ENCODE data around the gene CPLX4.

CPLX4 gene

DNA sequence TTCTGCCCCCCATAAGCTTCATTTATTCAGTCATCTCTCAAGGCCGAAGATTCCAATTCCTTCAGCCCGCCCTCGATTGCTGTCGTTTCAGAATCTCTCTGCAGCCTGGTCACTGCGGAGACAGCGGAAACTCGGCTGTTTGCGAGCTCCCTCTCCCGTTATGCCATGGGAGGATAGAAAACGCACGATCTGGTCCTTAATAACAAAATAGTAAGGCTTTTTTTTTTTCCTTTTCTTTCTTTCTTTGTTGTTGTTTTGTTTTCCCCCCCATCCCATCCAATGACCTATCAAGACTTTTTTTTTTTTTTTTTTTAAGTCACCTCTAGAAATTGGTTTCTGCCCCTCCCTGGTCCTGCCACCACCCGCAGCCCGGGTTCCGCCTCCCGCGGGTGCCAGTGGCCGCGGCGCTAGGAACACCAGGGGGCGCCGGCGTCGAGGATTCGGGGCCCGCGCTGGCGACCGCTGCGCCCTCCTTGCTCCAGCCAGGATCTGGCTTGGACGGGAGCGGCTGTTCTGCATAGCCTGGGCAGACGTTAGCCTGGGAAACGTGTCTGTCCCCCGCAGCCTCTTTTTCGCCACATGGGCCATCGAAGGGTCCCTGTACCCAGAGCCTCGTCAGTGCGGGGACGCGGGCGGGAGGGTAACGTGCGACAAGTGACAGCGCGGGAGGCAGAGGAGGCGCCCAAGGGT, 10.1 kb downstream of the CPLX4 start:
- peak; percentile 58 to 74 for DNase-seq (ENCODE audit: low read depth in 2 of 2)

DNA sequence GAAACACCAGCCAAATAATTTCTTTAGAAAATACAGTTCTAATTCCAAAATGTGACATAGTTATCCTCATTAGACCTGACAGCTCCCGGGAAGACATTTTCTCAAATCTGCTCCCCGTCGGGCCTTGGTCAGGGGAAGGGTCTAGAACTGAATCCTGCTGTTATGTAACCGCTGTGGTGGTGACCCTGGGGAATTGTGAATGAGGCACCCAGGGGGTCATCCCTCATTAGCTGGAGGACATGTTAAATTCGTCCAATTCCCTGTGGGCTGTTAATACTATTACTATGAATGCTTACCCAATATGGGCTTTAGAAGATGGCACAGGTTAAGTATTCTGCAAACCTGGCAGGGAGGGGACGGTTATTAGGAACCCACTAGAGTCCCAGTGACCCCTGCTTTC, 11.8 kb downstream of the CPLX4 start:
- DNase-seq (ENCODE audit: low read depth in 2 of 2), result no peak

DNA sequence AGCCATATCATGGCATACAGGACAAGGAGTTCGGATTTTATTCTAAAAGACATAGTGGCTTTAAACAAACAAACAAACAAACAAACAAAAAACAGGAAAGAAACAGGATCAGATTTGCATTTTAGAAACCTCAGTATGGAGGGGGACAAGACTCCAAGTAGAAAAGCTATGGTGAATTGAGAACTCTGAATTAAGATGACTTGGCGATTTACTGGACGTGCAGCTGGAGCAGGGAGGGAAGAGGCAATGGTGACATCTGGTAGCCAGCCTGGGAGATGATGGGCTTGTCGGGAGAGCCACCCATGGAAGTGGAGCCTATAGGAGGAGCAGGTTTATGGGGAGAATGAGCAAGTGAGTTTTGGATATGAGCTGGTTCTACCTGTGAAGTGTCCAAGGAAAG, 13.2 kb downstream of the CPLX4 start:
- no peak for DNase-seq (ENCODE audit: low read depth in 2 of 2)

DNA sequence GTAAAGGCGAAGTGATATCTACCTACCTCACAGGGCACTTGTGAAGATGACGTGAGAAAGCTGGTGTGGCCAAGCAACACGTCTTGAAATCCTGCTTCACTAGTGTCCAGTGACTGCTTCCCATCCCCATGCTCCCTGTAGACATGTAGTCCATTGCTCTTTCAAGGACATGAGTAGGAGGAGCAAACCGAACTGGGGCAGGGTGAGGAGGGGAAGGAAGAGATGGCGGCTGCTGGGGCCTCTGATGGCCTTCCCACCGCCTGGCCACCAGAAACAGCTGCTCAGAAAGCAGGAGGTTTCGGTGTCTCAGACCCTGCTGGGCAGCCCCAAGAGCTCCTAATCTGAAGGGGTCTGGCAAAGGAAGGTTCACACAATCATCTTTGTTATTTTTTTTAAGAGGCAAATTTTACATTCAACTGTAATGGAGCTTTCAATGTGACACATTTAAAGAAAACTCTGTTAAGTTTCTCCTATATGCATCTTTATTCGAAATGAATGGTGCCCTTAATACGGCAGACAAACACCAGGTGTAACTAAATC, 14.7 kb downstream of the CPLX4 start:
- DNase-seq (ENCODE audit: low read depth in 2 of 2), result no peak

- no peak for DNase-seq (ENCODE audit: low read depth in 2 of 2)
These were observed 15.4 kb downstream of the CPLX4 start for GRCh38 chr18:59303006-59303405.

DNA sequence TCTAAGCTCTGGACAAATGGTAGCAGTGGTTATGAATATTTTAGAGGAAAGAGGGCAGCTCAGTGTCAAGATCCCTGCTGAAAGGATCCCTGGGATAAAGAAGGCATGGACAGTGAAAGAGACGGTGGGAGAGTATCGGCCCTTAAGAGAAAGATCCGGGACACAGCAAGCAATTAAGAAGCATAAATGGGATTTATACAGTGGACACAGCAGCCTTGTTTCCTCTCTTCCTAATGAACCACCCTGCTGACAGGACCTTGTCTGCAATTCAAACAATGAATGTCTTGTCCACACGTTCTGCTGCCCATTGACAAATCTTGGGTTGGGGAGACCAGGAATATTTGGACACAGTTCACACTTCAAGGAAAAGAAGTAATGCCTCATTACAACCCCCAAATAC, 16.5 kb downstream of the CPLX4 start:
- no peak for DNase-seq (ENCODE audit: low read depth in 2 of 2)

DNA sequence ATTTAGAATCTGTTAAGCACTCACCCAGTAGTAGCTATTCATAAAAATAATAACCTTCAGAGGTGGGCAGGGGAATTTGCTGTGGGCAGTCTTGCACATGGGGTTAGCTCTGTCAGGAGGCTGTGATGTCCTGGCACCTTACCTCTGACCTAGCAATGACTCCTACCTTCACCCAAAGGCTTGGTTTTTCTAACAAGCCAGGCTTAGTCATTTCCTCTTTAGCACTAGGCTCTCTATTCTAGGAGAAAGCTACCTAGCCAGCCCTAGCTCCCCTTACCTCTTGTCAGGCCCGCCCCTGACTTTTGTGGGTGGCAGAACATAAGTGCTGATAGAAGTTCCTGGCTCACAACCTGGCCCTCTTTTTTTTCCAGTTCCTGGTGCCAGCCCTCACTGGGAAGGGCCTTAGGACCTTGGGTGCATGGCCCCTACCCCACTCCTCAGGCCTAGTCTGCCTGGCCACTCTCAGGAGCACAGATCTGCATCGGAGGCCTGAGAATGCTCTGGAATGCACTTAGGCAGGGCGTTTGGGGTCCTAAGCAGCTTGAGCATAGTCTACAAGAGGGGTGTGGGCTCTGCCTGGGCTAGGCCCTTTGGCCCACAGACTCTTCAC, 17.7 kb downstream of the CPLX4 start:
- DNase-seq (ENCODE audit: low read depth in 2 of 2), result no peak

DNA sequence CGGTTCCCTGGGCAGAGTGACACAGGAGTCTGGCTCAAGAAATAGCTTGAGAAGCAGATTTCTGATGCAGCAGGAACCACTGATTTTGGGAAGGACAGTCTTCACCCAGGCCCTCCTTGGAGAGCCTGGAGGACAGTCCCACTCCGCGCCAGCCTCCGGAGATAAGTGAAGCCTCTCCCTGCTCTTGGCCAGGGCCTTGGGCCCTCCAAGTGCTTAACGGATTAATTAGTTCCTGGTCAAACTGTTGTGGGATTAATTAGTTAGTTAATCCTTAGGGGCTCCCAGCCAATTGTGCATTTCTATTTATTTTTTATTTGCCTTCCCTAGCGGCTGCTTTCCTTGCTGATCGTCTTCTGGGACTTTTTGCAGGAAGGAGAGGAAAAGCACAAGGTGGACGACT, 19.6 kb downstream of the CPLX4 start:
- DNase-seq (ENCODE audit: low read depth in 2 of 2), result no peak

DNA sequence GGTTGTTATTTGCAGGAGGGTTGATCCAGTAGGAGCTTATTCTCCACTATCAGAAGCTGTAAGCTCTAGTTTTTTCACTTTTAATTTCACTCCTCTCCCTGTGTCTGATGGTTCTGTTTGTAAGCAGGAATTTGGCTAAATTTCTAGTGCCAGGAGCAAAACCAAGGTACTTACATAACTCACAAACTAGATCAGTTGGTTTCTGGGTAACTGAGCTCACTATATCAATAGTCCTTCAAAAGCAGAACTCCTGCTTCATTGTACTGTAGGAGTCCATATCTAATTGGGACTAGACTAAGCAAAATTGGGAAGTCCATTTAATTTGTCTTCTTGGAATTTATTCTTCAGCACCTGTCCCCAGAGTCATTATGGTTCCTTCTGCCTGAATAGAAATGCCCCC, 25.1 kb downstream of the CPLX4 start:
- DNase-seq (ENCODE audit: low read depth in 2 of 2), result no peak

GRCh38 chr18:59286341-59286740, 32.1 kb downstream of the CPLX4 start:
- DNase-seq (ENCODE audit: low read depth in 2 of 2), result no peak

GRCh38 chr18:59282341-59282740, 36.1 kb downstream of the CPLX4 start:
- no peak for DNase-seq (ENCODE audit: low read depth in 2 of 2)

DNA sequence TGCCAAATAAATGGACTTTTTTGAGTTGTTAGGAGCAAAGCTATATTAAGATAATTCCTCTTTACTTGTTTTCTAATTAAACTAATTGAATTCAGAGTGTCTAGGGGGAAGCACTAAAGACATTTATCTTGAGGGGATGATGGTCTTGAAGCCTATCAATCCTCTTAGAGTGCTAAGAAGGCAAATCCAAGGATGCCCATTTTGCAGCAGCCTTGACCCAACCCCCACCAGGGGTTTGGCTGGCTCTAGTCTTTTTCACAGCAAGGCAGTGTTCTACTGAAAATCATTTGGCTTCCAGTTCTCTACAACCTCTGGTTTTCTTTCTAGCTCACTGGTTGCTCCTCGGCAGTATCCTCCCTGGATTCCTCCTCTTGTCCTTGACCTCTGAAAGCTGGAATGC, 38.7 kb downstream of the CPLX4 start:
- DNase-seq (ENCODE audit: low read depth in 2 of 2), result no peak

DNA sequence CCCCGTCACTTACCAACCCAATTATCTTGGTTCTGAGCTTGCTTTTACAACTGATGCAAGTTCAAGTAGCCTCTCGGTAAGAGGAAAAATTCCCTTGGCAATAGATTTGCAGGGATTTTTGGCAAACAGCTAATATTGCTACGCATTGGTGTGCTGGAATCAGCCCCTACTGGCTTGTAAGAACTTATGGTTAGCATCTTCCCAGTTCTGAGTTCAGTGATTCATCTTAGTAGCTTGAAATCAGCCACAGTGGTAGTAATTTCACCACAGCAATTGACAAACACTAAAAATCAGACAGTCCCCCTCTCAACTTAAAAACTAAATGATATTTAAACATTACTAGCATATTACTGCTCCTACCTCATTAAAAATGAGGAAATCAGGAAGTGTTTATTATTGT, 39.3 kb downstream of the CPLX4 start:
- no peak for DNase-seq (ENCODE audit: low read depth in 2 of 2)

DNA sequence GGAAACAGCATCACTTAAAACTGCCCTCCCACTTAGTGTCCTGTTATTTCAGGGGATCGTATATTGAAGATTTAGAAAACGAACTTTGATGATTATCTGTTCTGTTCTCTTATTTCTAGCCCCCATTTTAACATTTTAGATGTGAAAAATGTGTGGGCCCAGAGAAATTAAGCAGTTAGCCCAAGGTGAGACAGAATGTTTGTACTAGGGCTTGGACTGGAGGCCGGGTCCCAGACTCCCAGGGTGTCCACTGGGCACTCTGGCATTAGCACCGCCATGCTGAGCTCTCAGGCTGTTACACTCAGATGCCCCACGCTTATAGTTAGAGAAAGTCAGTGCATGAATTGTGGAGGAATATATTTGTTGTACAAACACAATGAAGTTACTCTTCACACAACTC, 39.7 kb downstream of the CPLX4 start:
- no peak for DNase-seq (ENCODE audit: low read depth in 2 of 2)

DNA sequence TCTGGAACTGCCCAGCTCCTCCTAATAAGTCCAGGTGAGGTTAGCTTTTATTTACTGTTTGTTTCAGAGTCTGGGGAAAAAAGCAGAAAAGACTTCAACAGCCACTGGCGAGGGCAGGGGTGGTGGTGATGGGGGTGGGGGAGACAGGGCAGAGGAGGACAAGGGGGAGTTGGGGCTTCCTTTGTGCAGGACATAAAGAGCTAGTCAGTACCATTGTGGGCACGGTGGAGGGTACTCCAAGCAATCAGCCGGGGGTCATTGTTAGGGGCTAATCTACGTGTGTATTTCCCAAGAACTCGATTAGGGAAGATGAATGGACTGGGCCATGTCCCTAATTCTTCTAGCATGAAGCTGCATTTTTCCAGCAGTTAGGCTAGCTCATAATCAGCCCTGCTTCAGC, 42.4 kb downstream of the CPLX4 start:
- no peak for DNase-seq (ENCODE audit: low read depth in 2 of 2)

DNA sequence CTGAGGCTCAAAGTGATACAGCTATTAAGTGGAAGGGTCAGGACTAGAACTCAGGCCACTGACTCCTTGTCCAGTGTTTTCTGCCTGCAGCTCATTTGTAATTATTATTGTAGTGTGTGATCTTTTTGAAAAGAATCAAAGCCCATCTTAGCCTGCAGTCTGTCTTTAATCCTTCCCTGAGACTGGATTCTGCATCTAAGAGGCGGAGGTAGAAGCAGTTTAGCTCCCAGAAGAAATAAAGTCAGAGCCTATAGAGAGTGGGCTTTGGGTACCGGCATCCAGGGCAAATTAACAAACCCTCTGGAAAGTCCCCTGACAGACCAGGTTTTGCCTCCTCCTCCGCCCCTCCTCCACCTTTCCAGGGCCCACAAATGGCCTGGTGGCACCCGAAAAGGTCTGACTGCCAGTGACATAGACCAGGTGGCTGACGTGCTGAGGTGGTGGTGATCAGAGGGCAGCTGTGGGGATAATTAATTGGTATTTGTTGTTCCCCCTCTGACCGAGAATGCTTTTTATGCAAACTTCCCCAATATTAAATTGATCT, 43.0 kb downstream of the CPLX4 start:
- DNase-seq (ENCODE audit: low read depth in 2 of 2), result no peak

GRCh38 chr18:59274533-59274928, 43.9 kb downstream of the CPLX4 start:
- no peak for DNase-seq (ENCODE audit: low read depth in 2 of 2)

DNA sequence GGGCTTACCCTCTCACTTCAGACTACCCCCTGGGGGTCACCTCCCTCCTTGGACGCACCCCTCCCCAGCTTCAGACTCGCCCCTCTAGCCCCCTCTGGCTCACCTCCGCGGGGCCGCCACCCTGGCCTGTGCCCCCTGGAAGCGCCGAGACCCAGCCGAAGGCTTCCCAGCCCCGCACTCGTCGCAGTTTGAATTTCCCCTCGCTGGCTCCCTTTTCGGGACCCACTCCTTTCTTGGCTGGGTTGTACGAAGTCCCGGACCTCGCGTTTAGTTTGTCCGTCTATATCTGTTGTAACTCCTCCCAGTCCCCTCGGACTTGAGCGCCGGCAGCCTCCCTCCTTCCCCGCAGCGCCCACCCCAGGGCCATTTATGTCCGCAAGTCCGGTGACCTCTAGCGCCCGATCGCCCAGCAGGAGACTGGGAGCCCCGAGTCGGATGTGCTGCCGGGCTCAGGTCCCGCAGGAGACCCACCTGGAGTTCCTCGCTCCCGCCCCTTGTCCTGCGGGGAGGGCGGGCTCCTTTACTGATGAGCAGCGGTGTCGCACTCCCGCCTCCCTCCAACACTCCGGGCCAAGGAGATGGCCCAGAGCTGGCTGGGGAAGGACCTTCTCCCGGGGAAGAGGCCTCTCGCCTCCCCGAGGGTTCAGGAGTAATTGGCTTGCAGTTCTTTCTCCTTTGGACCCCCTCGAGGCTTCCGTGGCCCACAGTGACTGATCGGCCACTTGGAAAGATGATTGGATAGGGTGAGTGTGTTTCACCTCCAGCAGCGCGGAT, 44.5 kb downstream of the CPLX4 start:
- no peak for DNase-seq (ENCODE audit: low read depth in 2 of 2)

GRCh38 chr18:59272891-59273758, 45.3 kb downstream of the CPLX4 start, which contains the start of gene RAX:
Gene RAX, minus strand, starts transcription at chr18:59273454. Its CDS starts 248 bp downstream, at chr18:59273206.
- DNase-seq (ENCODE audit: low read depth in 2 of 2), result no peak

DNA sequence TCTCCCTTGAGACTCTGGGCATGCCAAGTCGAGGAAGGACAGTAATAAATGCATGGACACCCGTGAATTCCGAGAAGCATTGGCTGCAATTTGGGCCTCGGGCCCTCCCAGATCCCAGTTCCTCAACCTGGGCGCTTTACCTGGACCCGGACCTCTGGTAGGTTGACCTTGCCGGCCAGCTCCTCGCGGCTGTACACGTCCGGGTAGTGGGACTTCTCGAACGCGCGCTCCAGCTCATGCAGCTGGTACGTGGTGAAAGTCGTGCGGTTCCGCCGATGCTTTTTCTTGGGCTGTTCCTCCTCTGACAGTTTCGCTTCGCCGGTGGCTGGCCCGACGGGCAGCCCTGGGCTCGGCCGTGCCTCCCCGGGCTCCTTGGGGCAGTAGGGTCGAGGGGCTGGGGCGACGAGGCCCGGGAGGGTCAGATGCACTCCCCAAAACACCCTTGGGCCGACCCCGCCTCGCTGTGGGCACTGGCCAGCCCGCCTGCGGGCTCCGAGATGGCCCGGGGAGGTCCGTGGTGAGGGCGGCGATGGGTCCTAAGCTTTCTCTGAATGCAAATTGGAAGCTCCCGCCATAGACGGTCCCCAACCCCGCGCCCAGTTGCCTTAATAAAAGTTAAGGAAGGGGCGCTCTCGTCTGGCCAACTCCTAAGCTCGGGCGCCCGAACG, 46.1 kb downstream of the CPLX4 start:
- DNase-seq (ENCODE audit: low read depth in 2 of 2), result no peak

Data from stimulated activated CD4-positive, alpha-beta T cell treated with anti-CD3 and anti-CD28 coated beads, Interleukin-1b, Interleukin-23, amount 100 ng/mL, for 4 hours (primary cell).